ENCODE data around the gene CALML3.

The CALML3 gene

DNA sequence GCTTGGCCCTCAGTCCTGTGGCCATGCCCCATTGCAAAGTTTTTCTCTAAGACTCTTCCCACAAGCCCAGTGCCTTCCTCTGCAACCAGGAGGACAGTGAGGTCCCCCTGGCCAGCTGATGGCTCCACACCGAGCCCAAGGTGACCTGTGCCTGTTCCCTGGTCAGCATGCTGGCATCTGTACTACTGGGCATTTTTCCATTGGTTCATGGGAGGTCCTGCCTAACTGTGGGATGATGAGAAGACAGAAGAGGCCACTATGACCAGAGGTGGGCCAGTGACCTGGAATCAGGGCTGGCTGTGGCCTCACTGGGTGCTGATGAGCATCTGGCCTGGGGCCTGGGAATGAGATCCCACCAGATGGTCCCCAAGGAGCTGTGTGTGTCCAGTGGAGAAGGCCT lies 20.2 kb downstream of the CALML3 start:
- no peak for DNase-seq

DNA sequence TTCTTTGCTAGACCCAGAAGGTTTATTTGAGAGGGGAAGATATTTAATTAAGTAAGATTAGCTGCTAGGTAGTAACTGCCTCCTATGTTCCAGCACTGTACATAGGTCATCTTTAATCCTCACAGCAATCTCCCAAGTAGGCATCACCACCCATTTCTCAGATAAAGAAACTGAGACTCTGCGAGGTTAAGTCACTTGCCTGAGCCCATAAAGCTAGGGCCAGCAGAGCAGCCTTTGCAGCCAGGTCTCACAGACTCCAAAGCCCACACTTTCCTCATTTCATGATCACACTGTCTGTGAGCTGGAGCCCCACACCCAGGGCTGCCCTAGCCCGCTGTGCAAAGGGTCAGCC lies 20.6 kb downstream of the CALML3 start:
- DNase-seq: no peak

DNA sequence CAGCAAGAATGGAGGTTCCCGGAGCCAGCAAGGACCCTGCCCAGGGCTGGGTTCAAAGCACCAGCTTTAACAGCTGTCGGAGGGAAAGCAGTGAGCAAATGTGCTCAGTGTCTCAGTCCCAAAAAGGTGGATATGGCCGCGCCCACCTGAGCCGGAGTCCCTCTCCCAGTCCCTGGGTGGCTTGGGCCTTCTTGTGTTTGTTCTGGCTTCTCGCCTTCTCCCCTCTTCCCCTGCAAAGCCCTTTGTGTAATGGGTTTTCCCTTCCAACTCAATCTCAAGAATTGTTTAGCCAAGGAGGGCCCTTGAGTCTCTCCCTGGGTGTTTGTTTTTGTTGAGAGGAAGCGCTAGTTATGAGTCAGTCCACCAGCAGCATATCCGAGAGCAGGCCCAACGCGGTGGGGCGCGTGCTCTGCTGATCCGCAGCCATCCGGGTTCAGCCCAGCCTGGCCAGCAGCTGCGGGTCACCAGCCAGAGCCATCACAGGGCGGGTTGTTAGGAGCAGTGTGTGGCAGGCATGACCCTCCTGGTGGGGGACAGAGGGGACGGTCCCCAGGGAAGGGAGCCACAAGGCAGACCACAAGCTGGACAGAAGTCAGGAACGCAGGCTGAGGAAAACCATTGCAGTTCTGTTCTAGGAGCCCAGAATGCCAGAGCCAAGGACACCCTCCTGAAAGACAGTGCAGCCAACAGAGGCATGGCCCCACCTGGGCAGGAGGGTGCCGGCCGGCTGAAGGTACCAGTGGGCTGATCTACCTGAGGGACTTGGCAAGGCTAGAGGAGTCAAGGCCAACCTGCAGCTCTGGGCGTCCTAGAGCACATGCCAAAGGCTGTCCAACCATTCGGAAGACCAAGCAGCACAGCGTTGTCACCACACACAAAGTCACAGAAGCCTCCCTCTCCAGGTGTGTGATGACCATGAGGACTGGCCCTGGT lies 21.3 kb downstream of the CALML3 start:
- DNase-seq: no peak

DNA sequence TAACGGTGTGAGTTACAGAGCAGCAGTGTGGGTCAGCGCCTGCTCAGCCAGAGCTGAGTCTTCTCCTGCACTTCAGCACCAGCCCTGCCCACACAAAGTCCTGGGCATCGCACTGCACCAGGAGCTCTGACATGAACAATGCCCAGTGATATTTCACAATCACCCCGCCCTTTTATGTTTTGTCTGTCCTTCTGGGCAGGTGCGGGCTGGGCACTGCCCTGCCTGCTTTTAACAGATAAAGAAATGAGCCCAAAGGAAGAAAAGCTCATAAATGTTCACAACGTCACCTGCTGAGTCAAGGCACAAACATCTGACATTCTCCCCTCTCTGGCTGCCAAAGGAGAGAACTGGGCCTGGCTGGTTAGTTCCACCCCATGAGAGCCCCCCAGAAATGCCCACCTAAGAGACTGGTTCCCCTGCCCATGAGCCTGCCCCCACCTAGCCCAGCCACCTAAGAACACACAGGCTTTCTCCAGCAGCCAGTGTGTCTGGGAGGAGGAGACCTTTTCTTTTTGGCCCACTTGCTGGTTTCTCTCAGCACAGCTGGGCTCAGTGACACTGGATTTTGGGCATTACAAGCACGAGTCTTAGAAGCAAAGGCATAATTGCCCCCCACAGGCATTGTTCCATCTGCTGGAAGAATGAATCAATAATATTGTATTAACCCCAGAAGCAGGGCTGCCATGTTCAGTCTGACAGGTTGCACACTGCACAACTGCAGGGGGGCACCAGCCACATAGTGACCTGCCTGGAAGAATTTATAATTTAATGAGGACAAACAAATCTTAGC lies 22.3 kb downstream of the CALML3 start:
- no peak for DNase-seq

DNA sequence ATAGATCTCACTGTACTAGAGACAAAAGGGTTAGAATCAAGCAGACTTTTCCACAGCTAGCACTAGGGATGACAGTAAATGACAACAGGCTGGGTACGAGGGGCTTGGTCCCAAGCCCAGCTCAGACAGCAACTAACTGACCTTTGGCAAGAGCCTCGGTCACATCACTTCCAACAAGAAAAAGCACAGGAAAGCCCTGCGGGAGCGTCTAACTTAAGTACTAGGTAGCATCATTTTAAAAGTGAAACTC lies 22.8 kb downstream of the CALML3 start:
- no peak for DNase-seq

DNA sequence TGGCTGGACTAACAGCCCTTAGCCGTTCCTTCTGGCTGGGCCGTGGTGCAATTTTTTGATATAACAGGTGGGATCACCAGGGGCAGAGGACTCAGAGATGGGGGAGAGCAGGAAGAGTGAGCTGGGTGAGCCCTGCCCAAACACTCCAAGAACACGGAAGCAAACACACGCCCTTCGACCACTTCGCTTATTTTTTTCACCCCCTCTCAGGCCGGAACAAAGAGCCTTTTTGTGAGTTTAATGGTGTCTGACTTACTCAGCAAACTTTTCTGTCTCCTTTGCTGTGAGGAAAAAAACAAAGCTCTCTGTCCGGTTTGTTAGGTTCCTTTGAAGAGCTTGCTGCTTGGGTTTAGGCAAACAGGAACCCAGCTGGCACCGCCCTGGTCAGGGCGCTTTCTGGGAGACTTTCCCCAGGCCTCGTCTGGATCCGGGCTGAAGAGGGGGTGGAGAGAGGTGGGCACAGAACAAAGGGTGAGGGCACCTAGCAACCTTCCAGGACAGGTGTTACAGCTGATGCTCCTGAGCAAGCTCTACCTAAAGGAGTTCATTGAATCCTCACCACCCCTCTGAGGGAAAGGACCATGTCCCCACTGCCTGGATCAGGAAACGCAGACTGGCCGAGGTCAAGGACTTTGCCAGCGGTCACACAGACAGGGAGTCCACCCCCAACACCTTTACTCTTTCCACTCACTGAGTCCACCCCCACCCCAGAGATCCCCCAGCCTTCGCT lies 23.3 kb downstream of the CALML3 start:
- no peak for DNase-seq

DNA sequence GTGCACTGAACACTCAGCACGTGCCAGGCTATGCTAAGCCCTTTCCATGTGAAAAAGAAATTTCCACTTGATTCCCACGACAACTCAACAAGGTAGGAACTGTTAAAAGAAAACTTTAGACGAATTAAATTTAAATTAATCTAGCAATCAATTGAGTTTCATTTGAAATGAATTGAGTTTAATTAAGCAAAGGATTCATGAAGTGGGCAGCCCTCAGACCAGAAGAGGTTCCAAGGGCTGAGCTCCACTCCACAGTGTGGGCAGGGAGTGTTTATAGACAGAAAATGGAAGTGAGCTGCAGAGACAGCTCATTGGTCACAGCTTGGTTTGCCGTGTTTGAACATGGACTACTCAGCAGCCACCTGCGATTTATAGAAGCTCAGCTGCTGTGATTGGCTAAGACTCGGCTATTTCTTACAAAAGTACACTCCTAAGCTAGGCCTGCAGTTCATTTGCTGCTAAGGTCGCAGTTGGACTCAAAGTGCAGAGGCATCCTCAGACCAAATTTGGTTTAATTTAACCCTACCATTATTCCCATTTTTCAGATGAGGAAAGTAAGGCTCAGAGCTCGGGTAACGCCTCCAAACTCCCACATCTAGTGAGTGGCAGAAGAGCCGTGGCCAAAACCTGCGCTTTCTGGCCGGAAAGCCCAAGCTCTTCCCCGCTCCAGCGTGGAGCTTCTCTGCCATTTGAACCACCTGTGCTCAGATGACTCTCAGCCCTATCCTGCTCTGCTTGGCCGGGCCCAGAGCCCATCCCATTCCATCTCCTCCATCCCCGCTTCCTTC lies 24.9 kb downstream of the CALML3 start:
- DNase-seq: no peak

DNA sequence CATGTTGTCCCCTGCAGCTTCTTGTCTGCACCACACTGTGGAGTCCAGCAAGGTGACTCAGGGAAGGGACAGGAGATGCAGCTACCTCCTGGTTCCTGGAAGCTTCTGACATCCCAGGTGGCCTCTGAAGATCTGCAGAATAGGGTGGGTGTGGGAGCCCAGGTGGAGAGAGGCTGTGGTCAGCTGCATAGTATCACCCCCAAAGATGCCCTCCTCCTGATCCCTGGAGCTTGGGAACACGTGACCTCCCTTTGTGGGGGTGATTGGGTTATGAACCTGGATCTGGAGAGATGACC lies 25.4 kb downstream of the CALML3 start:
- DNase-seq: no peak

DNA sequence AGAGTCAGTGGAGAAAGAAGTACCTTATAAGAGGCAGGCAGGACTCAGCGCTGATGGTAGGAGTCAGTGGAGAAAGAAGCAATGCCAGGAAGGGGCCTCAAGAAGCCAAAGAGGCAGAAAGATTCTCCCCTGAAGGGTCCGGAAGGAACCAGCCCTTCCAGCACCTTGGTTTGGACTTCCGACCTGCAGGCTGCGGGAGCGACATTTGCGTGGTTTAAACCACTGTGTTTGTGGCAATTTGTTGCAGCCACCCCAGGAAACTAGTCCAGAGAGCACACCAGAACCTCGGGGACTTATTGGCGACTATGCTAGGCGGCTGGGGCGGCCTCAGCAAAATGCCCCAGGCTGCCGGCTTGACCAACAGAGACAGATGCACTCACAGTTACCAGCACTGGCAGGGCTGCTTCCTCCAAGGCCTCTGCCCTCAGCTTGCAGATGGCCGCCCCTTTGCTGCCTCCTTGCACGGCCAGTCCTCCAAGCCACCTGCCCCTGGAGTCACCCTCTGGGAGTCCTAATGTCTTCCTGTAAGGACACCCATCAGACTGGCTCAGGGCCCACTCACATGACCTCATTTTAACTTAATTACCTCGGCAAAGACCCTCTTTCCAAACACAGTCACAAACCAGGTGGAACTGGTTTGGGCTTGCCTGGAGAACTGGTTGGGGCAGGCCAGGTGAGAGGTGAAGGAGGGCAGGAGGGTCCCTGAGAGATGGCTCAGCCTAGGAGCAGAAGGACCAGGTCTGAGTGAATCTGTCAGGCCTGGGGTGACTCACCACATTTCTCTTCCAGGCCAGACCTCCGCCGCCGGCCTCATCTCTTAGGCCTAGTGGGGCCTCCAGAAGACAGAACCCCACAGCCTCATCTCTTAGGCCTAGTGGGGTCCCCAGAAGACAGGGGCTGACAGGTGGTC lies 26.1 kb downstream of the CALML3 start:
- DNase-seq: no peak

DNA sequence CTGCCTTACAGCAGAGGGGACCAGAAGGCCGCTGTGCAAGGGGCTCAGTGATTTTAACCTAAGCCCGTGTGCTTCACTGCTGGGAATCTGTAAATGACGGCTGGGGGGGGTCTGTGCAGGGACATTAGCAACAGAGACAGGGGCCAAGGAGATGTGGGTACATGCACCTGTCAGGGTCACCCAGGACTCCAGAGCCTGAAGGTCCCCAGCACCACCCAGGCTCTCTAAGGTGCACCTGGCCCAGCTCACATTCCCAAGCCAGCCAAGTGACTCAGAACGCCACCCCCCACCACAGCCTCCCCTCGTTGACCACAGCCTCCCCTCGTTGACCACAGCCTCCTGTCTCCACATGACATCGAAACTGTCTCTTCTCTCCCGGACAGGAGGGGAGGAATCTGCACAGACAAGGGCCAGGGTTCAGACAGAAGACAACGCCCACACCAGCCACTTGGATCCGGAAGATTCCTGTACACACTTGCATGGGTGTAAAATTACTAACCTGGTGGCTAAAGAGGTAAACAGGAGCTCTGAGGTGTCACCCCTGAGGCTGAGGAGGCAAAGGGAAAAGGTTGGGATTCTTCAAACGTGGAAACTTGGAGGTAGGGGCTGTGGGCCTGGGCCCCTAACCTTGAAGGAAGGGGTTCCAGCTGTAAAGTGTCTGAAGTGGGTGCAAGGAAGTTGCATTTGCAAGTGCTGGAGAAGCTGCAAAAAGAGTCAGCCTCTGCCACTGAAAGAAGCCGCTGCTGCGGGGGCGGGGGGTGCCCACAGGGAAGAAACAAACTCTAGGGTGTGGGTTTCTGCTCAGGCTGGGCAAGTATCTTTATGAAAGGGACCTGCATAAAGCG lies 27.0 kb downstream of the CALML3 start:
- DNase-seq: no peak

DNA sequence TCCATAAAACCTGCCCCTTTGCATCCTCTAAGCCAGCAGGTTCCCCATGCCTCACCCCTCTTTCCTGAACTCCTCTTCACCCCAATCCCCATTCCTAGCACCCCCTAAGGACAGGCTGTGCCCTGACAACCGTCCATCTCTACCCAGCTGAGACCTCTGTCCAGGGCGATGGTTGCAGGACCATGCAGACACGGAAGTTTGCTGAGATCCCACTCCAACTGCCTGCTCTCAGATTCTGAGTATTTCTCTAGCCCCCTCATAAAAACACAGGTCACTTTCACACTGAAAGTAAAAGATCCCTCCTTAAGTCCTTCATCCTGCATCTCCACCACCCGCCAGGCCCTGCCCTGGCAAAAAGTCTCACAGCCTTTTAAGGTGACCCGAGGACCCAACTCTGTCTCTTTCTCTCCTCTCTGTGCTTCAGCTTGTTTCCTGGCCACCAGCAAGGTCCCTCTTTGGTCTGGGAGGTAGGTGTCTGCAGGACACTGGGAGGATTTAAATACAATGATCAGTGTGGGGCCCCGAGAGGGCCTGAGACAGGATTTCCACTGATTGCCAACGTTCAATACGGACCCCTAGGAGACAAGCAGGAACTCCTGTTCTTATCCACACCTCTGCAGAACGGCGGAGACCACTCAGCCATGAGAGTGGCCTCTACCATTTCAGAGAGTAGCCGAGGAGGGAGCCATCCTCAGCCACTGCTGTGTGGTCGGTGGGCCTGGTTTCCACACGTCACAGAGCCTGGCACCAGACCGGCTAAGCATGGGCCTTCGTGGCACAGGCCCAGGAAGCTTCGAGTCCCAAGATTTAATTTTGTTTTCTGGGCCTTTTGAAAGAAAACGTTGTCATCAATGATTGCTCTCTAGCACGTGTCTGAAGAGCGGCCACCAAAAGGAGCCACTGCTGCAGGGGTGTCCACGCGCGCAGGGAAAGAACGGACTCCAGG lies 27.9 kb downstream of the CALML3 start:
- no peak for DNase-seq

DNA sequence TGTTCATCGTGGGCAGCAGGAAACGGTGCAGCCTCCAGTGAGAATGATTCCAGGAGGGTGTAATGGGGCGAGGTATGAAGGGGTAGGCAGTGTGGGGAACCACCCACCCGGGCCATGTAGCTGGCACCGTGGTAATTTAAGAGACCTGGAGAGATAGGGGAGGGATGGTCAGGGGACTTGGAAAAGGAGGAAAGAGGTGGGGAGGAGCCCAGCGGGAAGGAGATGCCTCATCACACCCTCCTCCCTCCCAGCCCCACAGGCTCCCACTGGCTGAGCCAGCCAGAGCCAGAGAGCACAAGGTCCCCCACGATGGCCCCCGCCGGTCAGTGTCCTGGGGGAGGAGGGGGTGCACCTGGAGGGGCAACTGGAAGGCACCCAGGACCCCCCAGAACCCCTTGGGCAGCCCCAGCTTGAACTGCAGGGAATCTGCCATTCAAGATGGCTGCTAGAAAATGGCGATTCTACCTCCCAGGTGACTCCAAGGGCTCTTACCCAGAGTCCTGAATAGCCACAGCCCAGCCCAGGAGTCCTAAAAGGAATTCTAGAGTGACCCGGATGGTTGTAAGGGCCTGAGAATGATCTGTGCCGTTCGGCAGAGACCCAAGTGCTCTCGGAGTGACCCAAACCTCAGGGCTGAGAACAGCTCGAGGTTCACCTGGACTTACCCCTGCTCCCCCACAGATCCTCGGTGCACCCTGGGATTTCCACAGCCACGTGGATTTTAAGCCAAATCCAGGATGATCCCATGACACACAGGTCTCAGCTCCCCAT lies 28.8 kb downstream of the CALML3 start:
- DNase-seq: no peak

DNA sequence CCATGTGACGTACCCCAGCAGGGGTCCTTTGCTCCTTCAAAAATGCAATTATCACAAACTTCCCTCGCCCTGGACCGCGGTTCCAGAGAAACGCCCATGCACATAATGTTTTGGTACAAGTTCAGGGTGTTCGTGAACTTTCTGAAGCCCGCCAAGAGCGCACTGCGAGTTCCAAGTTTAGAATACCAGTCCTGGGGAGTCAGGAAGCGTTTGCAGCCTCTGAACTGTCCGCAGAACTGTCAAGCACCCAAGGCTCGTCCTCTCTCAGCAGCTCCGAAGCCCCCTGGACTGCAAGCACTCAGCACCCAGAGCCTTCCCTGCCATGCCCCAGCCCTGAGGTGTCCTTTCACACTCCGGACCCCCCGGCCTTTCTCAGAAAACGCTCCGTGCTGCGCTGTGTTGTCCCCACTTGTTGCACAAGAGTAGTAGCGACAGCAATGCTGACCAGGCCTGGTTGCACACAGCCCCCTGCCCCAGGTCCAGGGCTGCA lies 30.3 kb downstream of the CALML3 start:
- no peak for DNase-seq

DNA sequence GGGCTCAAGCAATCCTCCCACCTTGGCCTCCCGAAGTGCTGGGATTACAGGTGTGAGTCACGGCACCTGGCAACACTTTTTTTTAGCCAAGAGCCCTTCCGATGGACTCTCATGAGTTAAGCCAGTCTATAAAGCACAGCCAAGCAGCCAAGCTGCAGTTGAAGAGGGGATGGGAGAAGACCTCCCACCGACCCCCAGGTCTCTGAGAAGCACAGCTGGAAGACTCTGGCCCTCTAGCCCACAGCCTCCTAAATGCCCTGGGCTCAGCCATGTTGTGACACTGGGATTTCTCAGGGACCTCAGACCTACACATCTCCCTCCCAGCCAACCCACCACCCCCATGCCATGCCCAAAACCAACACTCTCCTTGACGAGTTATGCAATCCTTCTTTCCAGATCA lies 31.1 kb downstream of the CALML3 start:
- no peak for DNase-seq

DNA sequence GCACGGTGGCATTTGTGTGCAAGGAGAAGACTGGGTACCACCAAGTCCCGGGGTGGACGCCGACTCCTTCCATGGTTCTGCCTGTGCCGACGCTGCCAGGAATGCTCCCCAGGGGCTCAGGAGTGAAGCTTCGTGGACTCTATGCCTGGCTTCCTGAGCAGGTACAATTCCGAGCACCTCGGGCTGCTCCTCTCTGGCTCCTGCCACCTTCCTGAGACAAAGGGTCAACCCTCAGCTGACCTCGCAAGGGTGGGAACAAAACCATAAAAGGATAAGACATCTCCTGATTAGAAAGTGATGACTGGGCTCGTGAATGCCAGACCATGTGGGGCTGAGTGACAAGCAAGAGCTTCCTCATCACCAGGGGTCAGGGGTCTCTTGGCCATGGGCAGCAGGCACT lies 31.8 kb downstream of the CALML3 start:
- no peak for DNase-seq

DNA sequence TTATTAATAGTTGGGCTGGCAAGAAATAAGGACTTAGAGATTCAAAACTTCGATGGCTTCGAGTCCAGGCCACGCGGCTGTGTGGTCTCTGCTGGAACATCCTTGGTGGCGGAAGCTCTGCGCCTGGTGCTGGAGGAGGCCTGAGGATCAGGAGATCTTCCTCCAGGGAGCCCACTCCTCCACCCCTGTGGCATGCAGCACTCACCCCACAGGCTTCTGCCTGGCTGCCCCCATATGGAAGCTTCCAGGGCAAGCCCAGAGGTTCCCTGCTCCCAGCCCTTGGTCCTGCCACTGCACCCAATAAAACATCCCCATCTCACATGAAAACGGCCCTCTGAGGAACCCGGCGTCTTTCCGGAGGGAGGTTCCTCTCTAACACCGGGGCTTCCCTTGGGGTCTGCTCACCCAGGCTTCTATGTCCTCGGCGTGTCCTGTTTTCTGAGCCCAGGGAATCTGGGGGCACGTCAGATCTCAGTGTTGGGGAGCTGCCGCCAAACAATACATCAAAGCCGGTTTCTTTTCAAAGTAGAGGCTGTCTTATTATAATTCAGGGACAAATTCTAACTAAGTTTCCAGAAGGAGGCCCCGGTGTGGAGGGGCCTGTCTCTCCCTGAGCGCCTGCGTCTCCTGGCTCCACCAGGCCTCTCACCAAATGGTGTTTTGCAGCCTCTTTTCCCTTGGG lies 32.4 kb downstream of the CALML3 start:
- DNase-seq: no peak

DNA sequence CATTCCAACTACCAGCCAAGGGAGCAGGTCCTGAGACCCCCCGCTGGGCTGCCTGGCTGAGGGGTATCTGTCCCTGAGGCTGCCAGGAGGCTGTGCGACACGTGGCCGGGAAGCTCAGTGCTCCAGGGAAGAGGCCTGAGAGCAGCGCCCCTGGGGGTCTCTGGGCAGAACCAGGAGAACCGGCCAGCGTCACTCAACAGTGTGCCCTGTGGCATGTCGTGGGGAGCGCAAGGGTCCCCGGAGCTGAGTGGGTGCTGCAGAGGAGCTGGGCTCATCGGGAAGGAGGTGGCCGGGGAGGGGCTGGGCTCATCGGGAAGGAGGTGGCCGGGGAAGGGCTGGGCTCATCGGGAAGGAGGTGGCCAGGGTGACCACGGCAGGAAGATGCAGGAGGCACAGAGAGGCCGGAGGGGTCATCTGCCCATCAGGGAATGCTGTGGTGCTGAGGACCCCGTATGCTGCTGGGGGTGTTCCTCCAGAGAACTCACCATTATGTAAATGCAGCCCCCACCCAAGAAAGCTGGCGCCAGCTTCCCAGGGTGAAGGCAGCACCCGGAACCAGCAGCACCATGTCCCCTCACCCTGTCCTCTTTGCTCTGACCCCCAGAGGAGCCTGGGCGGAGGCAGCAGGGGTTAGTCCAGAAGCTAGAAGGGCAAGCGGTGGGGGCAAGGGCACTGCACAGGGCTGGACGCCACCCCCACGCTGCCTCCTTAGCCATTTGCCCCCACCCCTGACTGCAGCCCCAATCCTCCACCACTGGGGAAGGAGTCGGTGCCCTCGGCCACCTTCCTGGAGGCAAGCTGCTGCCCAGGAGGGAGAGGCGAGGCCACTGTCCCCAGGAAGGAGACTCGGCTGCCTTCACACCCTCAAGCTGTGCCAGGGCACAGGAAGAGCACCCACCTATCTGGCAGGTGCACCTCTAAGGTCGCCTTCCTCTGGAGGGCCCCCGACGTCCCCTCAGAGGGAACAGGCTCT lies 33.3 kb downstream of the CALML3 start:
- DNase-seq: no peak
